CD4-positive, alpha-beta T cell (primary cell): ENCODE data around the gene VWA5A. TPM values are rescaled to one million over a fixed set of nuclear protein-coding genes. Genes with fewer than 3 reads are reported as not detected.

Experiments used
- ATAC-seq: fragments of 200-7000 bp; cut with Tn5 transposase; one replicate; pipeline ENCODE4 v1.10.0; 2022; ENCODE audit warnings: mild to moderate bottlenecking; ENCODE audit not compliant: poor library complexity
- CTCF ChIA-PET: fragments of 350-600 bp; sonication (Branson Sonifier 250); formaldehyde crosslinking; loops from one replicate; lab custom pipeline; 2021; ENCODE audit warnings: antibody characterized with exemption, inconsistent platforms; lab: Charles Lee
- POLR2A ChIA-PET: fragments of 350-600 bp; sonication (Branson Sonifier 250); formaldehyde crosslinking; loops from one replicate; lab custom pipeline; 2021; ENCODE audit warnings: antibody characterized with exemption, inconsistent platforms; lab: Charles Lee
- DNase-seq, 14 experiments: peaks; one replicate each; pipeline ENCODE4 v3.0.0-alpha.2; 2013 to 2020; ENCODE audit warnings: mixed read lengths in 2 of 14
- H3K27ac ChIP-seq, 2 donors: one replicate each; pipeline versions ENCODE4 v1.5.1 to v1.7.0; 2013; ENCODE audit warnings: low read length in 2 of 2, low read depth in 1 of 2, mild to moderate bottlenecking in 1 of 2
- H3K27me3 ChIP-seq, 2 experiments: 1 replicate in 1 of 2; 2 replicates in 1 of 2; pipeline versions ENCODE4 v1.6.1 to v1.7.0; 2013; ENCODE audit warnings: low read length in 2 of 2, control low read depth in 1 of 2, mild to moderate bottlenecking in 1 of 2, moderate library complexity in 1 of 2; ENCODE audit not compliant: insufficient read depth in 2 of 2, control insufficient read depth in 1 of 2
- H3K36me3 ChIP-seq: one replicate; pipeline ENCODE4 v1.6.1; 2013; ENCODE audit warnings: low read length, control low read depth; ENCODE audit not compliant: insufficient read depth
- H3K4me1 ChIP-seq: one replicate; pipeline ENCODE4 v1.6.1; 2013; ENCODE audit warnings: low read length, control low read depth; ENCODE audit not compliant: insufficient read depth
- H3K4me3 ChIP-seq: one replicate; pipeline ENCODE4 v1.5.1; 2013; ENCODE audit warnings: mild to moderate bottlenecking, low read length, moderate library complexity
- H3K9me3 ChIP-seq, 2 experiments: 1 replicate in 1 of 2; 2 replicates in 1 of 2; pipeline versions ENCODE4 v1.6.1 to v1.7.0; 2013; ENCODE audit warnings: low read length in 2 of 2, mild to moderate bottlenecking in 2 of 2, control low read depth in 1 of 2, moderate library complexity in 1 of 2; ENCODE audit not compliant: control insufficient read depth in 1 of 2, insufficient read depth in 1 of 2
- H3K27ac Mint-ChIP-seq: one replicate; pipeline ENCODE4 v1.8.0; 2020; ENCODE audit warnings: mixed read lengths
- H3K27me3 Mint-ChIP-seq: one replicate; pipeline ENCODE4 v1.8.0; 2021; ENCODE audit warnings: mixed read lengths
- H3K36me3 Mint-ChIP-seq: one replicate; pipeline ENCODE4 v1.8.0; 2021; ENCODE audit warnings: low read depth, mixed read lengths
- H3K4me1 Mint-ChIP-seq: one replicate; pipeline ENCODE4 v1.8.0; 2021; ENCODE audit warnings: low read depth, mixed read lengths
- H3K4me3 Mint-ChIP-seq: one replicate; pipeline ENCODE4 v1.8.0; 2020; ENCODE audit warnings: mild to moderate bottlenecking, mixed read lengths
- H3K9me3 Mint-ChIP-seq: one replicate; pipeline ENCODE4 v1.8.0; 2020; ENCODE audit warnings: mixed read lengths
- intact Hi-C, 2 experiments: fragments of 100-400 bp; cut with DNase I in 1 of 2; cut with micrococcal nuclease in 1 of 2; formaldehyde crosslinking; loops; one replicate each; pipeline versions ENCODE4 v1.15.1 to v1.9.0; 2023 to 2025; cut with DNase I, micrococcal nuclease
- total RNA-seq, 174 experiments: library from RNA in 2 of 174; stranded (reverse) in 2 of 174; gene quantifications; one replicate each; pipeline ENCODE4 v1.2.3 and lab custom pipeline; 2021 to 2026
- TF ChIP-seq, protein P1 (sequence below): fragments of 200-600 bp; IDR thresholded peaks from one replicate; pipeline ENCODE4 v1.8.0; 2022; ENCODE audit warnings: antibody characterized with exemption, mild to moderate bottlenecking

The VWA5A gene
- total RNA-seq, 2 experiments from 2014 or later = 5.1 to 5.6 TPM

DNA sequence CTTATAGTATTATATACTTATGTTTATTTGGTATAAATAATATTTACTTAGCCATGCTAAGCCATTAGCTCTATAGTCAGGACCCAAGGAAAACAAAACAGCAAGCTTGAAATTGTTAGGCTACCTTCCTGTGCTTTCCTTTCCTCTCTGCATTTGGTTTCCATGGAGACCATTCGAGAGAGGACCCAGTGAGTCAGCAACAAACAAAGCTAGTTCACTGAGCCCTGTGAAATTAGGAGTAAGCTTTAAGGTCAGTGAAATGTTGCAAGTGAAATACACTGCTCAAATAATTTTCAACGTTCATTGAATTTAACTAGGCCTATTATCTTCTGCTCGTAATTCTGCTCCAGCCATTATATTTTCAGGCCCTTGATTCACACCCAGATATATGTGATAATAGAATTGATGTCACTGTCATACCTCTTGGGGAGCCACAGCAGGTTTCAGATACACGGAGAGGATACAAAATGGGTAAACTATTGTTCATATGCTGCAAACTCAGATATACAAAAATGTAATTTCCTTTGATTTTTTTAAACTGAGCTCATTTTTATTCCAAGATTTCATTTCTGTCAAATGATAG is 58.8 kb downstream of the VWA5A start:
- Mint-ChIP-seq H3K4me1 (no peaks in the 10 kb centered on the region), H3K9me3 (no peaks in the 10 kb centered on the region), H3K27ac (no peak overlapping the region), H3K36me3 (no peaks in the 10 kb centered on the region), H3K4me3 (no peak overlapping the region), H3K27me3 (no peaks in the 10 kb centered on the region)
- Histone ChIP-seq H3K4me3 (no peak overlapping the region), H3K9me3 (no peaks in the 10 kb centered on the region), H3K27me3 (peaks cover 0 to 4% of the 10 kb centered on the region in 2 experiments), H3K36me3 (no peaks in the 10 kb centered on the region), H3K27ac (no peak overlapping the region), H3K4me1 (no peaks in the 10 kb centered on the region)
- ChIA-PET CTCF (no interaction called here), POLR2A (no interaction called here)
- DNase-seq = no peak
- no peak for ATAC-seq
- TF ChIP-seq, protein P1, sequence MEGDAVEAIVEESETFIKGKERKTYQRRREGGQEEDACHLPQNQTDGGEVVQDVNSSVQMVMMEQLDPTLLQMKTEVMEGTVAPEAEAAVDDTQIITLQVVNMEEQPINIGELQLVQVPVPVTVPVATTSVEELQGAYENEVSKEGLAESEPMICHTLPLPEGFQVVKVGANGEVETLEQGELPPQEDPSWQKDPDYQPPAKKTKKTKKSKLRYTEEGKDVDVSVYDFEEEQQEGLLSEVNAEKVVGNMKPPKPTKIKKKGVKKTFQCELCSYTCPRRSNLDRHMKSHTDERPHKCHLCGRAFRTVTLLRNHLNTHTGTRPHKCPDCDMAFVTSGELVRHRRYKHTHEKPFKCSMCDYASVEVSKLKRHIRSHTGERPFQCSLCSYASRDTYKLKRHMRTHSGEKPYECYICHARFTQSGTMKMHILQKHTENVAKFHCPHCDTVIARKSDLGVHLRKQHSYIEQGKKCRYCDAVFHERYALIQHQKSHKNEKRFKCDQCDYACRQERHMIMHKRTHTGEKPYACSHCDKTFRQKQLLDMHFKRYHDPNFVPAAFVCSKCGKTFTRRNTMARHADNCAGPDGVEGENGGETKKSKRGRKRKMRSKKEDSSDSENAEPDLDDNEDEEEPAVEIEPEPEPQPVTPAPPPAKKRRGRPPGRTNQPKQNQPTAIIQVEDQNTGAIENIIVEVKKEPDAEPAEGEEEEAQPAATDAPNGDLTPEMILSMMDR = no peak
- intact Hi-C loops = no loop called here

DNA sequence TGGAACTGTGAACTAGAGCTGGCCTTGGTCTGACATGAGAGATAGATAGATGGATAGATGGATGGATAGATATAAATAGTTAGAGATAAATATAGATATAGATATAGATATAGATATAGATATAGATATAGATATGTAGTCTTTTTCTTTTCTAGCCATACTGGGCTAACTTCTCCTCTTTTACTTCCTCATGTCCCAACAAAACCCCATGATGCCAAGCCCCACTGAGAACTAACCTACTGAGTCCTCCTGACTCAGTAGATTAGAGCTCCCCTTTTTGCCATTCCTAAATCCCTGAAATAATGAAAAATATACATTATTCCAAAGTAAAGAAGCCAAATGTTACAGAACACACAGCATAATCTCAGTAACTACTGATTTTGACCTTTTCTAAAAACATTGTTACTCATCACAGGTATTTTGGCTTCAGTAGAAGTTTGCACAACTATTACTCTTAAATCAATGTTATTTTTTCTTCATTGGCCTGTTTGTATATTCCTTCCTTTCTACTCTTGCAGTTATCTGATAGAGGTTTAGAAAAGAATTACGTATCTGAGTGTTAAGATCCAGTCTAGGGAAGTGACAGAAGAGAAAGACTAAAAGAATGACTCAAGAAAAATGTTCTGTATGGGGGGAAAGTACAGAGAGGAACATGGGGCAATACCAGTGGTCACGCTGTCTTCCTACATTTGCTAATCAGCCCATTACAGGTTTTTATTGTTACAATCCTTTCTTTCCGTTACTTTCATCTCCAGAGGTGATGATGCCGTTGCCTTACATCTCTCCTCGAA is 61.9 kb downstream of the VWA5A start:
- no peaks in the 10 kb centered on the region for H3K4me1 Mint-ChIP-seq
- no peak overlapping the region for H3K4me3 ChIP-seq
- DNase-seq = peak in 2 of 14 experiments; percentile 15 to 23
- intact Hi-C loops = no loop called here
- no peak overlapping the region for H3K27ac ChIP-seq
- ATAC-seq = no peak
- no peak overlapping the region for H3K4me3 Mint-ChIP-seq
- CTCF ChIA-PET = no interaction called here
- no peaks in the 10 kb centered on the region for H3K9me3 Mint-ChIP-seq
- TF ChIP-seq, protein P1 = no peak
- POLR2A ChIA-PET = no interaction called here
- H3K27me3 ChIP-seq = peaks cover 0 to 4% of the 10 kb centered on the region in 2 experiments
- no peaks in the 10 kb centered on the region for H3K36me3 ChIP-seq
- H3K9me3 ChIP-seq = no peaks in the 10 kb centered on the region
- H3K27ac Mint-ChIP-seq = no peak overlapping the region
- no peaks in the 10 kb centered on the region for H3K36me3 Mint-ChIP-seq
- no peaks in the 10 kb centered on the region for H3K4me1 ChIP-seq
- no peaks in the 10 kb centered on the region for H3K27me3 Mint-ChIP-seq

DNA sequence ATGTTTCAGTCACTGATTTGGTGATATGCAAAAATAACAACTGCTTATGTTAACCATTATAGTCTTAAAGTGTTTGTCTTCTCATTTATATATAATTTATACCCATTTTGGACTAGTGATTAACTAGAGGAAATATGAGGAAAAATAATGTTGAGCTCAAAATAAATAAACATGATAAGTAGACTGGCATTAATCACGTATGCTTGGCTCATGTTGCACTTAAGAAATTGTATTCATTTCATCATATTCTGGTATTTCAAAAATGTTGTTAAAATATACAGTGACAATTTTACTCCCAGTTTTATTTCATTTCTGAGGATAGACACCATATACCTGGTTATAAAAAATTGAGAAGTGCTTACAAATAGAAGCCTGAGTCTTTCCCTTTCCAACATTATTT is 64.1 kb downstream of the VWA5A start:
- no peaks in the 10 kb centered on the region for H3K4me1 Mint-ChIP-seq
- H3K27me3 Mint-ChIP-seq = peaks cover 10% of the 10 kb centered on the region
- Histone ChIP-seq H3K4me3 (no peak overlapping the region), H3K36me3 (no peaks in the 10 kb centered on the region), H3K27me3 (peaks cover 0 to 4% of the 10 kb centered on the region in 2 experiments), H3K4me1 (no peaks in the 10 kb centered on the region), H3K9me3 (no peaks in the 10 kb centered on the region), H3K27ac (no peak overlapping the region)
- ATAC-seq (no peak), DNase-seq (no peak)
- POLR2A ChIA-PET = no interaction called here
- CTCF ChIA-PET = no interaction called here
- no peaks in the 10 kb centered on the region for H3K36me3 Mint-ChIP-seq
- no peak overlapping the region for H3K4me3 Mint-ChIP-seq
- intact Hi-C loops = no loop called here
- H3K27ac Mint-ChIP-seq = no peak overlapping the region
- TF ChIP-seq, protein P1 = no peak
- H3K9me3 Mint-ChIP-seq = no peaks in the 10 kb centered on the region
